Liver (tissue), 3 donors: ENCODE data around the gene UBL3.

Experiments used
- ATF3 ChIP-seq: IDR thresholded peaks from 2 replicates; pipeline ENCODE4 v1.6.1; 2016; ENCODE audit warnings: antibody characterized with exemption
- CTCF ChIP-seq: fragments of 150-350 bp; IDR thresholded peaks from 2 replicates; pipeline ENCODE4 v1.5.1; 2017; ENCODE audit warnings: improper control_type of control experiment, low read depth, low read length; ENCODE audit not compliant: missing input control
- EGR1 ChIP-seq, 2 donors: IDR thresholded peaks; 2 replicates each; pipeline ENCODE4 v1.6.1; 2016 to 2018; ENCODE audit warnings: antibody characterized with exemption in 2 of 2, low read depth in 2 of 2
- FOXA1 ChIP-seq: IDR thresholded peaks from 2 replicates; pipeline ENCODE4 v1.6.1; 2016; ENCODE audit warnings: antibody characterized with exemption
- GABPA ChIP-seq, 2 donors: IDR thresholded peaks in 1 of 2; conservative IDR thresholded peaks in 1 of 2; 2 replicates each; pipeline ENCODE4 v1.6.1; 2016; ENCODE audit warnings: antibody characterized with exemption in 2 of 2, mild to moderate bottlenecking in 1 of 2, moderate library complexity in 1 of 2
- RAD21 ChIP-seq, 2 donors: IDR thresholded peaks; 2 replicates each; pipeline ENCODE4 v1.6.1; 2016; ENCODE audit warnings: antibody characterized with exemption in 2 of 2, mild to moderate bottlenecking in 2 of 2
- RXRA ChIP-seq, 2 donors: IDR thresholded peaks; 2 replicates each; pipeline ENCODE4 v1.6.1; 2017 to 2018; ENCODE audit warnings: antibody characterized with exemption in 2 of 2, mild to moderate bottlenecking in 1 of 2
- YY1 ChIP-seq: IDR thresholded peaks from 2 replicates; pipeline ENCODE4 v1.6.1; 2016; ENCODE audit warnings: antibody characterized with exemption, mild to moderate bottlenecking
- donor health status: healthy.
- donor health status: healthy.

- TF ChIP-seq CTCF (no peak), ATF3 (no peak), GABPA (IDR thresholded peaks at IDR 0.05 in 1 of 2, conservative IDR thresholded peaks at IDR 0.05 in 1 of 2) (no peak), RAD21 (IDR thresholded peaks at IDR 0.05) (no peak), FOXA1 (no peak), EGR1 (IDR thresholded peaks at IDR 0.05; ENCODE audit: low read depth in 2 of 2) (no peak), RXRA (IDR thresholded peaks at IDR 0.05) (no peak), YY1 (no peak)
Measured at GRCh38 chr13:29882076-29882475, 31.7 kb upstream of the UBL3 start.
